Activated T-cell treated with anti-CD3 and anti-CD28 coated beads, Interleukin-2, amount 50 U/mL, for 72 hours (primary cell): ENCODE results near the gene PPA2. TPM values are rescaled to one million over a fixed set of nuclear protein-coding genes. Genes with fewer than 3 reads are reported as not detected.

Experiments used
- ATAC-seq, 2 donors: fragments of 150-1000 bp; cut with Tn5 transposase; replicated peaks in 1 of 2; 2 replicates each; pipeline ENCODE4 v1.10.0; 2021; ENCODE audit warnings: moderate library complexity in 2 of 2, mild to moderate bottlenecking in 1 of 2
- DNase-seq, 2 donors: peaks; one replicate each; pipeline ENCODE4 v3.0.0; 2021 to 2022; ENCODE audit warnings: mixed read lengths in 1 of 2
- H3K27ac Mint-ChIP-seq: one replicate; pipeline ENCODE4 v1.8.0; 2022; ENCODE audit warnings: mild to moderate bottlenecking, moderate library complexity, mixed read lengths
- H3K27me3 Mint-ChIP-seq: one replicate; pipeline ENCODE4 v1.8.0; 2022; ENCODE audit warnings: low read depth, mixed read lengths
- H3K36me3 Mint-ChIP-seq, 2 donors: one replicate each; pipeline ENCODE4 v1.8.0; 2022; ENCODE audit warnings: mixed read lengths in 2 of 2, mild to moderate bottlenecking in 1 of 2; ENCODE audit not compliant: insufficient read depth in 2 of 2
- H3K4me1 Mint-ChIP-seq: one replicate; pipeline ENCODE4 v1.8.0; 2022; ENCODE audit warnings: low read depth, mixed read lengths
- H3K4me3 Mint-ChIP-seq, 2 donors: one replicate each; pipeline ENCODE4 v1.8.0; 2022; ENCODE audit warnings: mild to moderate bottlenecking in 2 of 2, mixed read lengths in 2 of 2, moderate library complexity in 2 of 2
- H3K9me3 Mint-ChIP-seq, 2 donors: one replicate each; pipeline ENCODE4 v1.8.0; 2022; ENCODE audit warnings: mixed read lengths in 2 of 2
- total RNA-seq, 2 donors: library from RNA; stranded (reverse); gene quantifications; one replicate each; pipeline ENCODE4 v1.2.3, GENCODE V29; 2022

The PPA2 gene
- total RNA-seq, 2 donors from 2014 or later, result 74.7 to 90.0 TPM

GRCh38 chr4:105453550-105454205, 20.2 kb downstream of the PPA2 start:
- Mint-ChIP-seq H3K27ac (peak overlapping the region; percentile 98), H3K9me3 (no peaks in the 10 kb centered on the region), H3K27me3 (no peaks in the 10 kb centered on the region), H3K4me3 (peak overlapping the region; percentile 21 to 73), H3K36me3 (peaks cover 8 to 30% of the 10 kb centered on the region in 2 donors), H3K4me1 (peaks cover 45% of the 10 kb centered on the region)
- DNase-seq, result peak; percentile 30 to 53
- peak; percentile 99 for ATAC-seq

DNA sequence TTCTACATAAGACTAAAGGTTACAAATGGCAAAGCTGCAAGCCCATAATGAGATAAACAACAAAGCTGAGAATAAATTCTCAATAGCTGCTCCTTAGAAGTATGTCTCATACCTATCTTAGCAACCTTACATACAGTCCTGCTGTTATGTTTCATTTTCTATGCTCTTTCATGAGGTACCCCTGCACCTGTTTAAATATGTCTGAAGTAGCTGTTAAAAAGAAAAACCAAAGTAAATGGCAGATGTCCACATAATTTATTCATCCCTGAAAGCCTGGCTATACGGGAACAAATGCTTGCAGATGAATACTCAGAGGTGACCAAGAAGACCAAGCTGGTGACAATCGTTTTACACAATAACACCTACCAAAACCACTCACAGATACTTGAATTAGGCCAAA, 22.5 kb downstream of the PPA2 start:
- no peaks in the 10 kb centered on the region for H3K27me3 Mint-ChIP-seq
- H3K27ac Mint-ChIP-seq, result peak overlapping the region; percentile 44
- H3K4me1 Mint-ChIP-seq, result peaks cover 40% of the 10 kb centered on the region
- peaks cover 9 to 23% of the 10 kb centered on the region in 2 donors for H3K36me3 Mint-ChIP-seq
- DNase-seq, result no peak
- no peak for ATAC-seq
- no peak overlapping the region for H3K4me3 Mint-ChIP-seq
- H3K9me3 Mint-ChIP-seq, result no peaks in the 10 kb centered on the region

- Mint-ChIP-seq H3K36me3 (peaks cover 22 to 36% of the 10 kb centered on the region in 2 donors), H3K9me3 (peaks cover 2 to 6% of the 10 kb centered on the region in 2 donors), H3K4me3 (no peak overlapping the region), H3K4me1 (no peaks in the 10 kb centered on the region), H3K27ac (no peak overlapping the region), H3K27me3 (no peaks in the 10 kb centered on the region)
- DNase-seq, result no peak
- ATAC-seq, result no peak
Observed at GRCh38 chr4:105440890-105441289, 33.0 kb downstream of the PPA2 start.

- Mint-ChIP-seq H3K27me3 (no peaks in the 10 kb centered on the region), H3K36me3 (peaks cover 33 to 51% of the 10 kb centered on the region in 2 donors), H3K9me3 (peaks cover 7 to 11% of the 10 kb centered on the region in 2 donors), H3K27ac (no peak overlapping the region), H3K4me1 (peaks cover 6% of the 10 kb centered on the region), H3K4me3 (no peak overlapping the region)
- no peak for ATAC-seq
- no peak for DNase-seq
Observed at GRCh38 chr4:105437637-105438036, 36.2 kb downstream of the PPA2 start.

- Mint-ChIP-seq H3K4me1 (peaks cover 6% of the 10 kb centered on the region), H3K9me3 (peaks cover 7 to 11% of the 10 kb centered on the region in 2 donors)
Observed at GRCh38 chr4:105436414-105436813, 37.4 kb downstream of the PPA2 start.

GRCh38 chr4:105434940-105435339, 38.9 kb downstream of the PPA2 start:
- H3K36me3 Mint-ChIP-seq, result peaks cover 31 to 44% of the 10 kb centered on the region in 2 donors
- H3K27ac Mint-ChIP-seq, result no peak overlapping the region
- H3K9me3 Mint-ChIP-seq, result peaks cover 7 to 11% of the 10 kb centered on the region in 2 donors
- DNase-seq (no peak), ATAC-seq (no peak)
- no peaks in the 10 kb centered on the region for H3K27me3 Mint-ChIP-seq
- H3K4me1 Mint-ChIP-seq, result peaks cover 6% of the 10 kb centered on the region
- no peak overlapping the region for H3K4me3 Mint-ChIP-seq

More at GRCh38 chr4:105436414-105436813, 37.4 kb downstream of the PPA2 start:
- DNase-seq, result no peak
- H3K27ac Mint-ChIP-seq, result peak overlapping the region; percentile 20
- H3K4me3 Mint-ChIP-seq, result no peak overlapping the region
- H3K27me3 Mint-ChIP-seq, result no peaks in the 10 kb centered on the region
- no peak for ATAC-seq
- peaks cover 32 to 53% of the 10 kb centered on the region in 2 donors for H3K36me3 Mint-ChIP-seq

DNA sequence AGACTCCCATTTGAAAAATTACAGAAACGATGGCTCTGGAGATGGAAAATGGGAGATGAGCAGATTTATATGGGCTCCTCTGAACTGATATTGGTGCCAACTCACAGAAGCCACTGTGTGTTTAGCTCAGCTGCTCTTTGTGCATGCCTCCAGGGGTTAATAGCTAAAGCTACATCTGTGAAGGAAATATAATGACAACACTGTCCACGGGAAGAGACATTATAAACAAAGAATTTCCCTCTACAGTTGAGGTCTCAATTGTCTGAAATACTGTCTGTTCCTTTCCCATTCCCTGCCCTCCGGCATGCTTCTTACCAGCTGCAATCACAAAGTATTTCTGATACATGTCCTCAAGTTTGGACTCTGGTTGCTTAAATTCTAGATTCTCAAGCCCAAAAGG, 40.4 kb downstream of the PPA2 start:
- H3K4me1 Mint-ChIP-seq, result peaks cover 6% of the 10 kb centered on the region
- DNase-seq (no peak), ATAC-seq (no peak)
- H3K27ac Mint-ChIP-seq, result no peak overlapping the region
- H3K27me3 Mint-ChIP-seq, result no peaks in the 10 kb centered on the region
- H3K9me3 Mint-ChIP-seq, result peaks cover 7 to 11% of the 10 kb centered on the region in 2 donors
- peaks cover 31 to 45% of the 10 kb centered on the region in 2 donors for H3K36me3 Mint-ChIP-seq
- H3K4me3 Mint-ChIP-seq, result no peak overlapping the region

GRCh38 chr4:105432438-105432837, 41.4 kb downstream of the PPA2 start:
- no peak for ATAC-seq

DNA sequence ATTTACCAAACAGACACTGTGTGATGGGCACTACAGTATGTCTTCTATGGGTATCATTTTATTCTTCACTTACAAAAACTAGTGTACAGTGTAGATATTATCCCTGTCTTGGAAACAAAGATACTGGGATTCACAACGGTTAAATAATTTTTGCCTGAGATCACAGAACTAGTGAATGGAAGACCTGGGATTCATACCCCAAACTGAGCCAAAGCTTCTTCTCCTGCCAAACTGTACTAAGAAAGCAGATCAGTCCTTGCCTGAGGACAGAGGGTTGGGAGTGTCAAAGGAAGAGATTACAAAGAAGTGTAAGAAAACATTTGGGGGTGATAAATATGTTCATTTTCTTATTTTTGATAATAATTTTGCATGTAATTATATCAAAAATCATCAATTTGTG, 43.1 kb downstream of the PPA2 start:
- H3K27ac Mint-ChIP-seq, result no peak overlapping the region

More at GRCh38 chr4:105432438-105432837, 41.4 kb downstream of the PPA2 start:
- Mint-ChIP-seq H3K36me3 (peaks cover 35 to 49% of the 10 kb centered on the region in 2 donors), H3K4me3 (no peak overlapping the region), H3K9me3 (peaks cover 9 to 12% of the 10 kb centered on the region in 2 donors), H3K27me3 (no peaks in the 10 kb centered on the region), H3K4me1 (peaks cover 6% of the 10 kb centered on the region), H3K27ac (no peak overlapping the region)
- no peak for DNase-seq

DNA sequence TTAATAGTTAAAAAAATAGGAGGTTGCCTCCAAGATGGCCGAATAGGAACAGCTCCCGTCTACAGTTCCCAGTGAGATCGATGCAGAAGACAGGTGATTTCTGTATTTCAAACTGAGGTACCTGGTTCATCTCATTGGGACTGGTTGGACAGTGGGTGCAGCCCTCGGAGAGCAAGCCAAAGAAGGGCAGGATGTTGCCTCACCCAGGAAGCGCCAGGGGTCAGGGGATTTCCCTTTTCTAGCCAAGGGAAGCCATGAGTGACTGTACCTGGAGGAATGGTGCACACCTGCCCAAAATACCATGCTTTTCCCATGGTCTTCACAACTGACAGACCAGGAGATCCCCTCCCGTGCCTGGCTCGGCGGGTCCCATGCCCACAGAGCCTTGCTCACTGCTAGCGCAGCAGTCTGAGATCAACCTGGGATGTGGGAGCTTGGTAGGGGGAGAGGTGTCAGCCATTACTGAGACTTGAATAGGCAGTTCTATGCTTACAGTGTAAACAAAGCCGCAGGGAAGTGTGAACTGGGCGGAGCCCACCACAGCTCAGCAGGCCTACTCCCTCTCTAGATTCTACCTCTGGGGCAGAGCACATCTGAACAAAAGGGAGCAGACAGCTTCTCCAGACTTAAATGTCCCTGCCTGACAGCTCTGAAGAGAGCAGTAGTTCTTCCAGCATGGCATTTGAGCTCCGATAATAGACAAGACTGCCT, 47.5 kb downstream of the PPA2 start:
- H3K4me1 Mint-ChIP-seq, result peaks cover 12% of the 10 kb centered on the region
- no peak for ATAC-seq

More for the DNA sequence above, 43.1 kb downstream of the PPA2 start:
- Mint-ChIP-seq H3K4me3 (no peak overlapping the region), H3K27me3 (no peaks in the 10 kb centered on the region), H3K36me3 (peaks cover 29 to 43% of the 10 kb centered on the region in 2 donors), H3K4me1 (peaks cover 6% of the 10 kb centered on the region), H3K9me3 (peaks cover 9% of the 10 kb centered on the region in 2 donors)
- DNase-seq (no peak), ATAC-seq (no peak)

GRCh38 chr4:105422207-105422920, 51.5 kb downstream of the PPA2 start:
- peaks cover 5 to 9% of the 10 kb centered on the region in 2 donors for H3K9me3 Mint-ChIP-seq
- DNase-seq, result no peak
- H3K27ac Mint-ChIP-seq, result peak overlapping the region; percentile 76
- peaks cover 24 to 35% of the 10 kb centered on the region in 2 donors for H3K36me3 Mint-ChIP-seq
- H3K4me3 Mint-ChIP-seq, result peak overlapping the region in 1 of 2 donors; percentile 22
- ATAC-seq, result peak in 1 of 2 donors; percentile 86
- no peaks in the 10 kb centered on the region for H3K27me3 Mint-ChIP-seq
- H3K4me1 Mint-ChIP-seq, result peaks cover 12% of the 10 kb centered on the region

More for the DNA sequence above, 47.5 kb downstream of the PPA2 start:
- H3K27me3 Mint-ChIP-seq, result no peaks in the 10 kb centered on the region
- peaks cover 7 to 12% of the 10 kb centered on the region in 2 donors for H3K9me3 Mint-ChIP-seq
- peaks cover 31 to 42% of the 10 kb centered on the region in 2 donors for H3K36me3 Mint-ChIP-seq
- H3K27ac Mint-ChIP-seq, result no peak overlapping the region
- no peak for DNase-seq
- H3K4me3 Mint-ChIP-seq, result no peak overlapping the region

- Mint-ChIP-seq H3K4me3 (no peak overlapping the region), H3K36me3 (peaks cover 2 to 19% of the 10 kb centered on the region in 2 donors), H3K27me3 (no peaks in the 10 kb centered on the region), H3K4me1 (no peaks in the 10 kb centered on the region), H3K9me3 (peaks cover under 1 to 2% of the 10 kb centered on the region in 2 donors), H3K27ac (peak overlapping the region; percentile 15)
- ATAC-seq (no peak), DNase-seq (no peak)
Observed at GRCh38 chr4:105417624-105418023, 56.2 kb downstream of the PPA2 start.

DNA sequence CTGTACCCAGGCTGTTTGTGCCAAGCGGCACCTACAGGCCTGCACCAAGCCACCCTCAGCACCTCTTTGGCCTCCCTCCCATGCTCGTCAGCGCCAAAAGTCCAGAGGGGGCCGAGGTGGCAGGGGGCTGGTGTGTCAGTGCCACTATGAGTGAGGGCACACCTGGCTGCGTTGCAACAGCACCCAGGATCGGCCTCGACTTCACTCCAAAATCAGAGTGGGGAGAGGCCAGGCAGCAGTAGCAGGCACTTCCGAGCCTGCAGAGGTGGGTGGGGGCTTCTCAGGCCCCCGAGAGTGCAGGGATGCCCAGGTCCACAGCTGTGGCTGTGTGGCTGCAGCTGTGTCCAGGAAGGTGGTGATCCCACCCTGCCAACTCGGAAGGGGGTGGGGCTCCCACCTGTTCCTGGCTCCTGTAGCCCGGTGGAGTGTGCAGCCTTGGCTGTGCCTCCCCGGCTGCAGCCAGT, 58.5 kb downstream of the PPA2 start:
- peaks cover 15 to 34% of the 10 kb centered on the region in 2 donors for H3K36me3 Mint-ChIP-seq
- DNase-seq, result no peak
- H3K27ac Mint-ChIP-seq, result no peak overlapping the region

More for the DNA sequence above, 58.5 kb downstream of the PPA2 start:
- Mint-ChIP-seq H3K4me3 (no peak overlapping the region), H3K4me1 (no peaks in the 10 kb centered on the region), H3K9me3 (peaks cover 10 to 14% of the 10 kb centered on the region in 2 donors), H3K27me3 (no peaks in the 10 kb centered on the region)
- ATAC-seq, result no peak
